Stomach (tissue), 9 donors: ENCODE data around the gene ZNF358. TPM values are rescaled to one million over a fixed set of nuclear protein-coding genes. Genes with fewer than 3 reads are reported as not detected.

Experiments
- DNase-seq, 2 donors: peaks; one replicate each; pipeline versions ENCODE4 v3.0.0 to v3.0.0-alpha.2; 2013 to 2019
- H3K27ac ChIP-seq, 5 donors: fragments of 200-600 bp in 4 of 5; sonication (generic) in 4 of 5; one replicate each; pipeline ENCODE4 v1.5.1; 2013 to 2019; ENCODE audit warnings: mild to moderate bottlenecking in 1 of 5, moderate library complexity in 1 of 5
- H3K27me3 ChIP-seq, 3 donors: fragments of 200-600 bp; sonication (generic); one replicate each; pipeline ENCODE4 v1.5.1; 2017 to 2019; ENCODE audit warnings: mixed run types in 1 of 3
- H3K36me3 ChIP-seq, 4 donors: fragments of 200-600 bp; sonication (generic); 1 replicate in 3 of 4; 2 replicates in 1 of 4; pipeline ENCODE4 v1.5.1; 2016 to 2019
- H3K4me1 ChIP-seq, 4 donors: fragments of 200-600 bp; sonication (generic); one replicate each; pipeline ENCODE4 v1.5.1; 2016 to 2019
- H3K4me3 ChIP-seq, 4 donors: fragments of 200-600 bp; sonication (generic) in 3 of 4; one replicate each; pipeline ENCODE4 v1.5.1; 2016 to 2019; ENCODE audit warnings: mild to moderate bottlenecking in 1 of 4
- H3K9me3 ChIP-seq, 4 donors: fragments of 200-600 bp; sonication (generic); one replicate each; pipeline ENCODE4 v1.5.1; 2016 to 2019
- EP300 ChIP-seq: sonication (generic); formaldehyde crosslinking; IDR thresholded peaks from one replicate; pipeline ENCODE4 v1.6.1; 2017; ENCODE audit warnings: antibody characterized with exemption
- POLR2A ChIP-seq, 4 donors: fragments of 450-650 bp; IDR thresholded peaks; one replicate each; pipeline ENCODE4 v1.6.1; 2016; ENCODE audit warnings: antibody characterized with exemption in 4 of 4, control low read depth in 2 of 4, mild to moderate bottlenecking in 1 of 4, moderate library complexity in 1 of 4
- POLR2AphosphoS5 ChIP-seq, 3 donors: sonication (generic); formaldehyde crosslinking; IDR thresholded peaks; one replicate each; pipeline ENCODE4 v1.6.1; 2016; ENCODE audit warnings: antibody characterized with exemption in 3 of 3
- WGBS, 5 donors: extraction: QIAGEN DNeasy Blood & Tissue Kit in 3 of 5; methylation state at CpG; one replicate each; pipeline versions ENCODE4 v1.1.5 to v1.1.7; 2013 to 2018; 5-methylcytosine and 5-hydroxymethylcytosine counted together
- intact Hi-C: fragments of 100-400 bp; cut with DNase I; formaldehyde crosslinking; loops from one replicate; pipeline ENCODE4 v1.15.1; 2023; ENCODE audit warnings: low total_unique reads
- polyA plus RNA-seq, 3 donors: library from polyadenylated mRNA; stranded (reverse); fragments of 200-250 nt; gene quantifications; one replicate each; pipeline ENCODE4 v1.2.3, GENCODE V29; 2013
- total RNA-seq, 5 donors: library from RNA; depleted of rRNA; stranded (reverse); fragments of >200 nt; gene quantifications; one replicate each; pipeline versions ENCODE4 v1.1.0 to v1.2.3, GENCODE V29; 2014 to 2016
- TF ChIP-seq, protein P1 (sequence below), 7 experiments: fragments of 450-650 bp in 4 of 7; fragments of 200-600 bp in 3 of 7; sonication (generic) in 3 of 7; IDR thresholded peaks; one replicate each; pipeline ENCODE4 v1.5.1; 2016 to 2019; ENCODE audit warnings: antibody characterized with exemption in 7 of 7, control low read depth in 2 of 7, mild to moderate bottlenecking in 1 of 7
- donor health status: healthy with polysubstance abuse.
- donor health status: Bipolar disorder and iron deficiency.
- donor health status: healthy.

ZNF358 gene
- total and polyA plus RNA-seq, 8 donors, result 6.2 to 304 (median 74.1) TPM

DNA sequence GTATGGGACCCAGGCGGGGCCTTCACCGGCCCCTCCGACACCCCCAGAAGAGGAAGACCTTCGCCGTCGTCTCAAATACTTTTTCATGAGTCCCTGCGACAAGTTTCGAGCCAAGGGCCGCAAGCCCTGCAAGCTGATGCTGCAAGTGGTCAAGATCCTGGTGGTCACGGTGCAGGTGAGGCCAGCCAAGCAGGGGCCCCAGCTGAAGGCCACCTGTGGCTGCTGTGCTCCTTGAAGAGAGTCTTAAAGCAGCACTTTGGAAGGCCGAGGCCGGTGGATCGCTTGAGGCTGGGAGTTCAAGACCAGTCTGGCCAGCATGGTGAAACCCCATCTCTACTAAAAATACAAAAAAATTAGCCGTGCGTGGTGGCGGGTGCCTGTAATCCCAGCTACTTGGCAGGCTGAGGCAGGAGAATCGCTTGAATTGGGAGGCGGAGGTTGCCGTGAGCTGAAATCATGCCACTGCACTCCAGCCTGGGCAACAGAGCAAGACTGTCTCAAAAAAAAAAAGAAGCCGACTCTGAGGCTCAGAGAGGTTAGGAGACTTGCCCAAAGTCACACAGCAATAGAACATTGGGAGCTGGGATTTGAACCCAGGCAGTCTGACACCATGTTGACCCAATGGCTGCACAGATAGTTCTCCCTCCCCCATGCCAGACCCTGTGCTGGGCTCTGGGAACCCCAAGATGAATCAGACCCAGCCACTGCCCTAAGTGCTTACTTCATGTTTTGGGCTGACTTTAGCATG is 9.3 kb downstream of the ZNF358 start:
- 93 to 96% (median 95%) methylated on average over 16 to 20 of the region's 20 CpGs for WGBS, 5 donors
- H3K4me3 ChIP-seq, result no peak overlapping the region
- H3K4me1 ChIP-seq, result peaks cover 17 to 32% (median 25%) of the 10 kb centered on the region in 4 donors
- intact Hi-C loops, result no loop called here
- H3K27ac ChIP-seq, result no peak overlapping the region
- H3K9me3 ChIP-seq, result no peaks in the 10 kb centered on the region
- H3K27me3 ChIP-seq, result no peaks in the 10 kb centered on the region
- TF ChIP-seq POLR2A (IDR thresholded peaks at IDR 0.05), result no peak
- peaks cover 13 to 69% (median 64%) of the 10 kb centered on the region in 4 donors for H3K36me3 ChIP-seq
- DNase-seq, result no peak

DNA sequence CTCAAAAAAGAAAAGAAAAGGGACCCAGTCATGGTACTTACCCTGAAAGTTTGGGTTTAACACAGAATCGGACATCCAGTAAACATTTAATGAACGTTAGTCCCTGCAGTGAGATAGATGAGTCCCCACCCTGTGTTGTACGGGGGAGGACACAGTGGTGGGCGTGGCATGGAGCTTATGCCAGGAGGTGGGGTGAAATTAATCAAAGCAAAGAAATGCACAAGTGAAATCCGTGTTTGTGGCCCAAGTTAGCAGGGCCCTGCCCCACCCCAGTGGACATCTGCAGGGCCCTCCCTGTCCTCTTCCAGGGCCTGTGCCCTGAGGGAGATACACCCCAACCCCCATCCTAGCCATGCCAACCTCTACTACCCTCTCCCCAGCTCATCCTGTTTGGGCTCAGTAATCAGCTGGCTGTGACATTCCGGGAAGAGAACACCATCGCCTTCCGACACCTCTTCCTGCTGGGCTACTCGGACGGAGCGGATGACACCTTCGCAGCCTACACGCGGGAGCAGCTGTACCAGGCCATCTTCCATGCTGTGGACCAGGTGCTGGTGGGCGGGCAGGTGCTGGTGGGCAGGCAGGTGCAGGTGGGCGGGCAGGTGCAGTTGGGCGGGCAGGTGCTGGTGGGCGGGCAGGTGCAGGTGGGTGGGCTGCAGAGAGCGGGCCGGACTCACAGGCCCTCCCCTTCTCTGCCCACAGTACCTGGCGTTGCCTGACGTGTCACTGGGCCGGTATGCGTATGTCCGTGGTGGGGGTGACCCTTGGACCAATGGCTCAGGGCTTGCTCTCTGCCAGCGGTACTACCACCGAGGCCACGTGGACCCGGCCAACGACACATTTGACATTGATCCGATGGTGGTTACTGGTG is 10.4 kb downstream of the ZNF358 start:
- Histone ChIP-seq H3K36me3 (peaks cover 15 to 72% (median 66%) of the 10 kb centered on the region in 4 donors), H3K4me3 (no peak overlapping the region), H3K9me3 (no peaks in the 10 kb centered on the region)

DNA sequence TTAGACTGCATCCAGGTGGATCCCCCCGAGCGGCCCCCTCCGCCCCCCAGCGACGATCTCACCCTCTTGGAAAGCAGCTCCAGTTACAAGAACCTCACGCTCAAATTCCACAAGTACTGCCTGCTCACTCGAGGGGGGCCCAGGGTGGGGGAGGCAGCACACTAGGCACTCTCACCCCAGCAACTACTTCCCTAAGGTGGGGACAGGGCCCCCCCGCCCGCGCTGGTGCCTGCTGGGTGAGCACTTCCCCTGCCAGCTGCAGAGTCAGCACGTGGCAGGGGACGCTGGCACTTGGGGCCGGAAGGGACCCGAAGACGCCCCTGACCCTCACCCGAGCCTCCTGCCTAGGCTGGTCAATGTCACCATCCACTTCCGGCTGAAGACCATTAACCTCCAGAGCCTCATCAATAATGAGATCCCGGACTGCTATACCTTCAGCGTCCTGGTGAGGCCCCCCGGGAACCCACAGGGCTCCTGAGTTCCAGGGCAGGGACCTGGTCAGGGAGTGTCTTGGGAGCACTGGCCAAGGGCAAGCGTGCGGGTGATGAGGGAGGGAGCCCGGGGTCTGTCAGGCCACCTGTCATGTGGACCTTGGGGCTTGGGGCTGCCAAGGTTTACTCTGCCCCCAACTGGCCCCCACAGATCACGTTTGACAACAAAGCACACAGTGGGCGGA is 11.8 kb downstream of the ZNF358 start:
- intact Hi-C loops, result no loop called here
- TF ChIP-seq POLR2A (IDR thresholded peaks at IDR 0.05), result no peak
- TF ChIP-seq EP300, result no peak
- TF ChIP-seq, protein P1, sequence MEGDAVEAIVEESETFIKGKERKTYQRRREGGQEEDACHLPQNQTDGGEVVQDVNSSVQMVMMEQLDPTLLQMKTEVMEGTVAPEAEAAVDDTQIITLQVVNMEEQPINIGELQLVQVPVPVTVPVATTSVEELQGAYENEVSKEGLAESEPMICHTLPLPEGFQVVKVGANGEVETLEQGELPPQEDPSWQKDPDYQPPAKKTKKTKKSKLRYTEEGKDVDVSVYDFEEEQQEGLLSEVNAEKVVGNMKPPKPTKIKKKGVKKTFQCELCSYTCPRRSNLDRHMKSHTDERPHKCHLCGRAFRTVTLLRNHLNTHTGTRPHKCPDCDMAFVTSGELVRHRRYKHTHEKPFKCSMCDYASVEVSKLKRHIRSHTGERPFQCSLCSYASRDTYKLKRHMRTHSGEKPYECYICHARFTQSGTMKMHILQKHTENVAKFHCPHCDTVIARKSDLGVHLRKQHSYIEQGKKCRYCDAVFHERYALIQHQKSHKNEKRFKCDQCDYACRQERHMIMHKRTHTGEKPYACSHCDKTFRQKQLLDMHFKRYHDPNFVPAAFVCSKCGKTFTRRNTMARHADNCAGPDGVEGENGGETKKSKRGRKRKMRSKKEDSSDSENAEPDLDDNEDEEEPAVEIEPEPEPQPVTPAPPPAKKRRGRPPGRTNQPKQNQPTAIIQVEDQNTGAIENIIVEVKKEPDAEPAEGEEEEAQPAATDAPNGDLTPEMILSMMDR (IDR thresholded peaks at IDR 0.05), result no peak
- TF ChIP-seq POLR2AphosphoS5 (IDR thresholded peaks at IDR 0.05), result no peak
- 72 to 86% (median 85%) methylated on average over 8 to 25 of the region's 25 CpGs for WGBS, 5 donors
- Histone ChIP-seq H3K36me3 (peaks cover 15 to 81% (median 69%) of the 10 kb centered on the region in 4 donors), H3K27ac (no peak overlapping the region), H3K4me3 (no peak overlapping the region), H3K27me3 (no peaks in the 10 kb centered on the region), H3K9me3 (no peaks in the 10 kb centered on the region), H3K4me1 (peaks cover 11 to 23% (median 16%) of the 10 kb centered on the region in 4 donors)
- peak in 1 of 2 donors; percentile 21 for DNase-seq

More for the DNA sequence above, 10.4 kb downstream of the ZNF358 start:
- 87 to 90% (median 89%) methylated on average over 30 to 31 of the region's 31 CpGs for WGBS, 5 donors
- H3K4me1 ChIP-seq, result peaks cover 17 to 32% (median 25%) of the 10 kb centered on the region in 4 donors
- no peaks in the 10 kb centered on the region for H3K27me3 ChIP-seq
- TF ChIP-seq POLR2A (IDR thresholded peaks at IDR 0.05) (no peak), EP300 (no peak)
- H3K27ac ChIP-seq, result no peak overlapping the region
- intact Hi-C loops, result no loop called here
- DNase-seq, result no peak

DNA sequence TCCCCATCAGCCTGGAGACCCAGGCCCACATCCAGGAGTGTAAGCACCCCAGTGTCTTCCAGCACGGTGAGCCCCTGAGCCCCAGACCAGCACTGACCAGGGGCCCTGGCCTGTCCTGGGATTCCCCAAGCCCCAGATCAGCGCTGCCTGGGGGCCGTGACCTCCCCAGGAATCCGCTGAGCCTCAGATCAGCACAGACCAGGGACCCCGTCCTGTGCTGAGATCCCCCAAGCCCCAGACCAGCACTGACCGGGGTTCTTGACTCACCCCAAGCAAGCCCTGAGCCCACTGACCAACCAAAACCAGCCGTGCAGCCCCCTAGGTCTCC is 12.3 kb downstream of the ZNF358 start:
- no peak overlapping the region for H3K4me3 ChIP-seq
- 80 to 97% (median 90%) methylated on average over 1 to 7 of the region's 7 CpGs for WGBS, 5 donors
- H3K36me3 ChIP-seq, result peaks cover 15 to 81% (median 70%) of the 10 kb centered on the region in 4 donors
- no peaks in the 10 kb centered on the region for H3K9me3 ChIP-seq
- H3K4me1 ChIP-seq, result peaks cover 6 to 23% (median 13%) of the 10 kb centered on the region in 4 donors
- intact Hi-C loops, result no loop called here
- no peak for DNase-seq
- TF ChIP-seq POLR2A (IDR thresholded peaks at IDR 0.05), result no peak
- TF ChIP-seq, protein P1 (IDR thresholded peaks at IDR 0.05), result no peak
- no peak for TF ChIP-seq EP300
- TF ChIP-seq POLR2AphosphoS5 (IDR thresholded peaks at IDR 0.05), result no peak
- no peaks in the 10 kb centered on the region for H3K27me3 ChIP-seq
- no peak overlapping the region for H3K27ac ChIP-seq
